NCI-H2196 (cell line): ENCODE results near the gene RBM47.

Experiments
- DNase-seq: peaks from one replicate; lab custom pipeline; 2025; ENCODE audit not compliant: unreplicated experiment; lab: John Stamatoyannopoulos, UW

The RBM47 gene

GRCh38 chr4:40380647-40381046, 249.0 kb downstream of the RBM47 start:
- DNase-seq = no peak

GRCh38 chr4:40379248-40379647, 250.4 kb downstream of the RBM47 start:
- no peak for DNase-seq

- DNase-seq = no peak
Observed at GRCh38 chr4:40378619-40379018, 251.0 kb downstream of the RBM47 start.

GRCh38 chr4:40377512-40378365, 251.9 kb downstream of the RBM47 start:
- DNase-seq = no peak

- DNase-seq = no peak
Observed at GRCh38 chr4:40375620-40376019, 254.0 kb downstream of the RBM47 start.

- no peak for DNase-seq
Observed at GRCh38 chr4:40375095-40375494, 254.6 kb downstream of the RBM47 start.

GRCh38 chr4:40373636-40374035, 256.0 kb downstream of the RBM47 start:
- DNase-seq = no peak
